ENCODE results near the gene SHE. TPM values are rescaled to one million over a fixed set of nuclear protein-coding genes. Genes with fewer than 3 reads are reported as not detected.

Gene SHE
- total and polyA plus RNA-seq, 4 donors: 3.1 to 7.5 (median 4.7) TPM

GRCh38 chr1:154478639-154479038, 23.6 kb downstream of the SHE start:
- Histone ChIP-seq H3K4me1 (ENCODE audit: control insufficient read depth in 4 of 4, insufficient read depth in 4 of 4, low read length in 3 of 4) (peaks cover 0 to 6% (median 1%) of the 10 kb centered on the region in 4 donors), H3K4me3 (ENCODE audit: low read depth in 1 of 3, low read length in 3 of 3) (no peak overlapping the region), H3K36me3 (ENCODE audit: control insufficient read depth in 4 of 4, insufficient read depth in 3 of 4, low read depth in 1 of 4, low read length in 3 of 4) (no peaks in the 10 kb centered on the region), H3K9ac (ENCODE audit: low read depth in 1 of 2, low read length in 2 of 2) (no peak overlapping the region), H3K27ac (ENCODE audit: low read depth in 1 of 2, low read length in 2 of 2) (no peak overlapping the region), H3K27me3 (ENCODE audit: control insufficient read depth in 4 of 4, insufficient read depth in 4 of 4, low read length in 3 of 4) (no peaks in the 10 kb centered on the region), H3K9me3 (ENCODE audit: control insufficient read depth in 4 of 4, low read length in 3 of 4) (no peaks in the 10 kb centered on the region)
- DNase-seq (ENCODE audit: low spot score): no peak
- no peak for TF ChIP-seq EGR1 (IDR thresholded peaks at IDR 0.05; ENCODE audit: low read depth in 2 of 2)
- peak in 1 of 2 donors; percentile 42 for TF ChIP-seq RAD21 (IDR thresholded peaks at IDR 0.05)
- TF ChIP-seq RXRA (IDR thresholded peaks at IDR 0.05): no peak
- TF ChIP-seq HNF4G (IDR thresholded peaks at IDR 0.05): no peak
- WGBS: 63% methylated on average over 5 of the region's 5 CpGs

- Histone ChIP-seq H3K27ac (ENCODE audit: low read depth in 1 of 2, low read length in 2 of 2) (no peak overlapping the region), H3K4me3 (ENCODE audit: low read depth in 1 of 3, low read length in 3 of 3) (no peak overlapping the region), H3K9me3 (ENCODE audit: control insufficient read depth in 4 of 4, low read length in 3 of 4) (no peaks in the 10 kb centered on the region), H3K27me3 (ENCODE audit: control insufficient read depth in 4 of 4, insufficient read depth in 4 of 4, low read length in 3 of 4) (no peaks in the 10 kb centered on the region), H3K9ac (ENCODE audit: low read depth in 1 of 2, low read length in 2 of 2) (no peak overlapping the region), H3K4me1 (ENCODE audit: control insufficient read depth in 4 of 4, insufficient read depth in 4 of 4, low read length in 3 of 4) (peaks cover 0 to 6% (median 1%) of the 10 kb centered on the region in 4 donors), H3K36me3 (ENCODE audit: control insufficient read depth in 4 of 4, insufficient read depth in 3 of 4, low read depth in 1 of 4, low read length in 3 of 4) (no peaks in the 10 kb centered on the region)
- 76% methylated on average over 8 of the region's 8 CpGs for WGBS
- DNase-seq (ENCODE audit: low spot score): no peak
- TF ChIP-seq RXRA (IDR thresholded peaks at IDR 0.05): no peak
- no peak for TF ChIP-seq YY1 (IDR thresholded peaks at IDR 0.05)
- TF ChIP-seq RAD21 (IDR thresholded peaks at IDR 0.05): no peak
- no peak for TF ChIP-seq HNF4G (IDR thresholded peaks at IDR 0.05)
- TF ChIP-seq NR2F2 (IDR thresholded peaks at IDR 0.05): no peak
- no peak for TF ChIP-seq EGR1 (IDR thresholded peaks at IDR 0.05; ENCODE audit: low read depth in 2 of 2)
- no peak for TF ChIP-seq MAX (IDR thresholded peaks at IDR 0.05)
- no peak for TF ChIP-seq CTCF (IDR thresholded peaks at IDR 0.05; ENCODE audit: low read depth, low read length, missing input control)
- no peak for TF ChIP-seq REST (IDR thresholded peaks at IDR 0.05)
- no peak for TF ChIP-seq ZBTB33 (IDR thresholded peaks at IDR 0.05)
- TF ChIP-seq ATF3 (IDR thresholded peaks at IDR 0.05): no peak
- TF ChIP-seq HNF4A (conservative IDR thresholded peaks at IDR 0.05): no peak
- TF ChIP-seq TAF1 (conservative IDR thresholded peaks at IDR 0.05): no peak
- TF ChIP-seq FOXA1 (IDR thresholded peaks at IDR 0.05): no peak
- no peak for TF ChIP-seq SP1 (IDR thresholded peaks at IDR 0.05)
- TF ChIP-seq FOXA2 (IDR thresholded peaks at IDR 0.05): no peak
Observed at GRCh38 chr1:154478013-154478412, 24.2 kb downstream of the SHE start.

All from liver (tissue), 9 donors.